GM19043 (cell line): ENCODE results near the gene PTGDR2.

Source experiments
- ATAC-seq: cut with Tn5 transposase; IDR thresholded peaks from one replicate; pipeline ENCODE4 v1.9.1; 2021; ENCODE audit warnings: low read depth; ENCODE audit not compliant: unreplicated experiment

PTGDR2 gene

GRCh38 chr11:60855726-60856633 is at the start of gene PTGDR2:
Gene PTGDR2 (minus strand): TSS chr11:60855950. CDS start chr11:60853722, 2,228 bp downstream.
- ATAC-seq: no peak

DNA sequence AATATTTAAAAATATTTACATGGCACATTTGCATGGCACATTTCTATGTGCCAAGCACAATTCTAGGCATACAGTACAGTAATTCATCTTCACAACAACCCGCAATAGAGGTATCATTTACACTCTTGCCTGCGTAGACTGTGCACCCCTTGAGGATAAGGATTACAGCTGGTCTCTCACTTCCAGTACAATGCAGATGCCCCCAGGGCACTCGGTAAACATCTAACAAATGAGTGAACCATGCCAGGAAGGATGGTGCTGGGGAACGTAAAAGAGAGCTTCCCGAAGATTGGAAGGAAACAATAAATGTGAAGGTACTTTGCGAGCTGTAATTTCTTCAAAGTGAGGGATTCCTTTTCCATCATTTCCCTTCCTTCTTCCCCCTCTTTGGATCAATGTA is 49.3 kb upstream of the PTGDR2 start:
- no peak for ATAC-seq

- ATAC-seq: no peak
Observed at GRCh38 chr11:60902625-60903024, 46.9 kb upstream of the PTGDR2 start.

DNA sequence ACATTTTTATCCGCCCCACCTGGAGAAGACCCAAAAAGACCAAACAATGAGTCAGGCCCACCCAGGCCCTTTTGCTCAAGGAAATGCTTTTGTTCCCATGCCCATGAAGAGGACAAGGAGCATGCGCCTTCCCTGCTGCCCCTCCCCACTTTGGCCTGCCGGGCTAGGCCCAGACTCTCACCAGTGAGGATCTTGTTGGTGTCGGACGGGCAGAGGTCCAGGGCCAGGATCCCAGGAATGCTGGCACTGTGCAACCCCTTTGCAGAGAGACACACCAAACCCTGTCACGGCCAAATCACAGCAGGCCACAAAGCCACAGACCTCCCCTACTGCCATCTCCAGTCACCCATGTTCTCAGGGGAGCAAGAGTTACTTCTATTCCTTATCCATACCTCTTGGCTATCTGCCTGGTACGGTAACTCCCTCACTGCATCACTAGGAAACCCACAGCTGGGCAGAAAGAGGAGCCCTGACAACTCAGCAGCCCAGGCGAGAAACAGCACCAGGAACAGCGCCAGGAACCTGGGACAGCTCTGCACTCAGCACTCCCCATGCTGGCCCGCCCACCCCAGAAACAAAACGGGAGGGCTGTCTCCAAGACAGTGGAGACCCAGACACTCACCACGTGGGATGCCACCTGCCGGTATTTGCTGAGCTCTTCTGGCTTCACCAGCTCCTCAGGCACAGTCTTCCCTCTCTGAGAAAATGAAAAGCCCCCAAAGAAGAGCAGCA is 45.1 kb upstream of the PTGDR2 start:
- no peak for ATAC-seq

GRCh38 chr11:60899977-60900376 is 44.2 kb upstream of the PTGDR2 start:
- ATAC-seq: no peak

- ATAC-seq: no peak
Observed at GRCh38 chr11:60899046-60899936, 43.5 kb upstream of the PTGDR2 start.

- ATAC-seq: no peak
Observed at GRCh38 chr11:60897496-60897895, 41.7 kb upstream of the PTGDR2 start.

- no peak for ATAC-seq
Observed at GRCh38 chr11:60895687-60896086, 39.9 kb upstream of the PTGDR2 start.

DNA sequence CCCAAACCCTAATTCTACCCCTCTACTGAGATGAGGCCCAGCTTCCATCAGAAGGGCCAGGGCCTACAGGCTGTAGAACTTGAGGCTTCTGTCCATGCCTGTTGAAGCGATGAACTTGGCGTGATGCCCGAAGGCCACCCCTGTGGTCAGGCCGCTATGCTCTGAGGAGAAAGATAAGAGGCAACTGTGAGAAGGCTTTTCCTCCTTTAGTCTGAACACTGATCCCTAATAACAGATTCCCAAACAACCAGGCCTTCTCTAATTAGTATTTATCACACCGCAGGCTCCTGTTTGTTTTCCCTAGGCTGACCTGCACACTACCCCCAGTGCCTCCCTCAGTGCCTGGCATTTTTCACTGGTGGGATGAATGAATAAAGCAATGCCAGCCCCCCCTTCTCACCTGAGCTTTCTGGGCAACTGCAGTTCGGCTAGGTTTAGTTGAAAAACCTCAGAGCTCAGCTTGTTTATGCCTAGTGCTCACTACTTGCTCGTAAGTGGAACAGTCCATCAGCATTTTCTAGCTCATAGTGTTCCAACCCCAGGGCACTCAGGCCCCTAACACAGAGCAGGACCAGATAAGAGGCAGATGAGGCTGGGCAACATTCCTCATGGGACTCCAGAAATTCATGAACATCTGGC is 35.5 kb upstream of the PTGDR2 start:
- no peak for ATAC-seq

DNA sequence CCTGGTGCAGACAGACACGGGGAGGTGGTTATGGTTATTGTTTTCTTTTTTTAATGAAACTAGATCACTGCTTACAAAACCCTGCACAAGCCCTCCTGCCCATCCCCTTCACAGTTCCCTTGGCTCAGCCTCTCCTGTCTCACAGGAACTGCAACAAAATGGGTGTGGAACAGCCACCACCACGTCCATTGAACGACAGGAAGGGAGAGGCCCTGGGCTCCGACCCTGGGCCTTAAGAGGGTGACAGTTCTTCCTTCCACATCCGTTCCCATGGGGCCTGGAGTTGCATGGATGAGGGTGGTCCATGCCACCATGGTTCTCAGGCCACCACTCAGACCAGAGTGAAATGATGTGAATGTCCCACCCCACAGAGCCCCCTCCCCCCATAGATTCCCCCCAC is 34.9 kb upstream of the PTGDR2 start:
- ATAC-seq: no peak

GRCh38 chr11:60889869-60890311 is 34.1 kb upstream of the PTGDR2 start:
- ATAC-seq: no peak

DNA sequence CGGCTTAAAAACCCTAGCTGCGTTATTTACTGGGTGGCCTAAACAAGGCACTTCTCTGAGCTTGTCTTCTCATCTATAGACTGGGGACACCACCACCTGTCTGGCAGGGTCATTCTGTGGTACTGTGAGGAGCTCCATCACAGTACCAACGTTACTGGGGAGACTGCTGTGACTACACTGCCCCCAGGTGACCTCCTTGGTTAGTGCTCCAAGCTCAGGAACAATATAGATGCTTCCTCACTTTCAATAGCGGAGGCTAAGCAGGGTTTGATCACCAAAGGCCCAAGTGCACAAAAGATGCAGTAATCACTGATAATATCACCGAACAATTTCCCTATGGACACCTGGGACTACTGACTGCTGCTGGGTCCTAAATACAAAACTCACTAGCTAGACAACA is 31.8 kb upstream of the PTGDR2 start:
- ATAC-seq: no peak

DNA sequence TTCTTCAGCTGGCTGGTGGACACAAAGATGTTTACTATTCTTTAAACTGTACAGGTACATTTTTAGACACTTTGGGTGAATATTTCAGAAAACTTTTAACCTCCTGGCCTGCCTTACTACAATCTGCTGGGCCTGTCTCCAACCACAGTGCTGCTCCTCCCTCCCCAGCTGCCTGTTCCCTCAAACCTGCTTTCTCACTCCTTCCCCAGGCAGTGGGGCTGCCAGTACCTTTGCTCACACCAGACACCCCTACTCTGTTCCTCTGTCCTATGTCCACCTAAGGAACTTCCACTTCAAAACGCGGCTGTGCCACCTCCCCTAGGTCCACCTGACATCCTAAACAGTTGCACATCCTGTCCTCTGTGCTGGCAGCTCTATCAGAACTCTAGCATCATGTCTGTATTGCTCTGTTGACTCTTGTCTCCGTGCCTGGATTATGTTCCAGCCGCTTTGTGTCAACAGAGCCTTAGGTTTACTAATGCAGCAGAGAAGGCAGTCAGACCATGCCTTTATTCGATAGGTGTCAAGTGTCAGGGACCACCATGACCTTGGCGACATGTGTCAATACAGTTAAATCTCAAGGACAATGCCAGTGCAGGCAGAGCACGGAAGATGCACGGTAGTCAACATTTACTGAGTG is 25.0 kb upstream of the PTGDR2 start:
- no peak for ATAC-seq

- no peak for ATAC-seq
Observed at GRCh38 chr11:60879971-60880588, 24.3 kb upstream of the PTGDR2 start.

DNA sequence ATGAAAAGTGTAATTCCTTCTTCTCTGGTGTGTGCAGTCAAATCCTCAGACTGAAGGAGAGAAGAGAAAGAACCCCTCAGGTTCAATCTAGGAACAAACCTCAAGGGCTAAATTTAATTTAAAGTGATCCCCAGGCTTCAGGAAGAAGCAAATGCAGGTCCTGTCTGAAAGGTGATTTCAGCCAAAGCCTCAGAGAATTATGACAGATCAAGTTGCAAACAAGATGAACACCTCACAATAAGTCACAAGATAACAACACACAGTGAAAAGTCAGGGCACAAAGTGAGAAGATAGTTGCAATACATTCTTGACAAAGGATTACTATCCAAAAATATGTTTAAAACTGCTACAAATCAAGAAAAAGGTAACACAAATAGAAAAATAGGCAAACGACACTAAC is 23.4 kb upstream of the PTGDR2 start:
- no peak for ATAC-seq

DNA sequence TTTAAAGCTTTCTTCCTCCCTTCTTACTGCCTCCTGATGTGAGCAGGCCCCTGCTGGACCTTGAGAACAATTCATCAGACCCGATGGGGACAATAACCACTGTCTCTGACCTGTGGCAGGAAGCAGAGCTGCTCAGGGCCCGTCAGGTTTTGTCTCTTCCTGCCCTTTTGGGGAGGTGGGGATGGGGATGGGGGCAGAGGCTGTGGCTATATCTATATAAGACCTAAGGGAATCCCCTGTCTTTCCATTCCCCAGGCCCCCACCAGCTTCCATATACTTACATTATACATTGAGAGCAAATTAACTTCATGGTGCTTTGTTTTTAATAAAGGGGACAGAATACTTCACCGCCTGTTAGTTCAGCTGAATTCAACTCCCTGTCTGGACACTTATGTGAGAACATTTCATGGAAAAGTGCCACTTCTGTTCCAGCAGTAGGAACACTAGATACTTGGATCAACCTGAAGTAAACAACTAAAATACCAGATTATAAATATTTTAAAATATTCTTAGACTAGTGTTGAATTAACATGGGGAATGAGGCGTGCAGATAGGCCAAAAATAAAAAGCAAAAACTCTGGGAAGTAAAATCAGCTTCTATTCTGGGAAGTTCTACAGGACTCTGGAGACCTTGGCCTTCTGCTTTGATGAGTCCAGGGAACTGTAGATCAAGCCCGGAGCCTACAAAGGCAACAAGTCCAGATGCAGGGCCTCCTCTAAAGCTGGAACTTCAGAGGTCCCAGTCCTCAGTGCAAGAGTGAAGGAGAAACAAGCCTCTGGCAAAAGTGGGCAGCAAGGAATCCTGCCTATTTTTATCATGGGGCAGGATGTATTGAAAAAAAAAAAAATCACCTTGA is 22.7 kb upstream of the PTGDR2 start:
- ATAC-seq: no peak

DNA sequence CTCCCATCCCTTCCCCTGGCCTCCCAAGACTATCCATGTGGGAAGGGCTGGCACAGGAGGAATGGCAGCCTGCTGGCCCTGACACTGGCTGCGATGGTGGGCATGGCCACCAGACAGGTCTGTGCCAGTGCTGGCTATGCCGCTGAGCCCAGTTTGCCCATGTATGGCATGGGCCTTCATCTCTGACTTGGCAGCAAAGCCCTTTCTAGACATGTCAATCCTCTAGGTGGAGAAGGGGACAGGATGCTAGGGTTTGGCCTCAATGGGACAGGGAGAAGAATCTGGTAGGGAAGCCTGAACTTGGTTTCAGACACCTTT is 20.4 kb upstream of the PTGDR2 start:
- ATAC-seq: no peak

GRCh38 chr11:60875366-60876167 is 19.8 kb upstream of the PTGDR2 start:
- no peak for ATAC-seq
